PFSK-1 (cell line): Measurements from ENCODE around the gene CCR5AS.

ENCODE experiments used
- POLR2AphosphoS5 ChIP-seq: IDR thresholded peaks from 2 replicates; pipeline ENCODE4 v1.6.1; 2012; ENCODE audit warnings: low read depth, mild to moderate bottlenecking, control low read depth, low read length, moderate library complexity
- REST ChIP-seq, 2 experiments: IDR thresholded peaks; 2 replicates each; pipeline versions ENCODE4 v1.6.1 to v1.8.0; 2011 to 2012; ENCODE audit warnings: low read depth in 2 of 2, low read length in 2 of 2, control low read depth in 1 of 2, inconsistent platforms in 1 of 2, mild to moderate bottlenecking in 1 of 2, moderate library complexity in 1 of 2; ENCODE audit not compliant: insufficient read depth in 1 of 2

- TF ChIP-seq REST (IDR thresholded peaks at IDR 0.05; ENCODE audit: insufficient read depth in 1 of 2, low read depth in 2 of 2, low read length in 2 of 2) (no peak), POLR2AphosphoS5 (no peak)
These were observed 82.8 kb downstream of the CCR5AS start for GRCh38 chr3:46324036-46324435.
